Measurements from ENCODE around the gene KRT13. TPM values are rescaled to one million over a fixed set of nuclear protein-coding genes. Genes with fewer than 3 reads are reported as not detected.
A peak's percentile ranks its signal among the peaks of the same experiment; 100 is the strongest.

KRT13 gene
- total and polyA plus RNA-seq, 9 of the 15 experiments (the other 6 are each of a cell fraction or from before 2014, with no cell fraction given) = 0.11 to 1.1 (median 0.24) TPM; not detected in 3

DNA sequence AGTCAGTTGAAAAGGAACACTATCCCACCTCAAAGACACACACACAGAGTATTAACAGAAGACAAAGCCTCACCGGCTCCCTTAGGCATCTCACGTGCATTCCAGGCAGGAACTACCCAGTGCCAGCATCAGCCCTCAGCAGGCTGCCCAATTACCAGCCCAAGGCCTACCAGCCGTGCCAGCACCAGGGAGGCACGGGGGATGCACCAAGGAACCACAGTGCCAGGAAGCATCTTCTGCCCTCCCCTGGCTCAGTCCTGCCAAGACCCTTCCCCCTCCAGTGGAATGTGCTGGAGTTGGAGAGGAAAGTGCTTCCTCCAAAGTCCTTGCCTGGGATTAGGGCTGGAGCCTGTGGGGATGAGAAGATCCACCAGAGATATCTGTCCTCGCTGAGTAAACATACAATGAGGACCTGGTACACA, 33.7 kb upstream of the KRT13 start (continued):
- TF ChIP-seq ZNF133 (CRISPR knock-in tag; IDR thresholded peaks at IDR 0.05) = no peak
- TF ChIP-seq NR2C2 (CRISPR knock-in tag; IDR thresholded peaks at IDR 0.05) = no peak
- no peak for TF ChIP-seq NR2C2 (tag; IDR thresholded peaks at IDR 0.05)
- TF ChIP-seq MAFF (IDR thresholded peaks at IDR 0.05; ENCODE audit: low read length) = no peak
- no peak for TF ChIP-seq MCM7 (IDR thresholded peaks at IDR 0.05)
- TF ChIP-seq ARNT (IDR thresholded peaks at IDR 0.05) = no peak
- TF ChIP-seq RFX5 (IDR thresholded peaks at IDR 0.05; ENCODE audit: low read depth, low read length) = no peak
- TF ChIP-seq CBX5 (IDR thresholded peaks at IDR 0.05; ENCODE audit: borderline replicate concordance, low read depth) = no peak
- TF ChIP-seq, protein P1, sequence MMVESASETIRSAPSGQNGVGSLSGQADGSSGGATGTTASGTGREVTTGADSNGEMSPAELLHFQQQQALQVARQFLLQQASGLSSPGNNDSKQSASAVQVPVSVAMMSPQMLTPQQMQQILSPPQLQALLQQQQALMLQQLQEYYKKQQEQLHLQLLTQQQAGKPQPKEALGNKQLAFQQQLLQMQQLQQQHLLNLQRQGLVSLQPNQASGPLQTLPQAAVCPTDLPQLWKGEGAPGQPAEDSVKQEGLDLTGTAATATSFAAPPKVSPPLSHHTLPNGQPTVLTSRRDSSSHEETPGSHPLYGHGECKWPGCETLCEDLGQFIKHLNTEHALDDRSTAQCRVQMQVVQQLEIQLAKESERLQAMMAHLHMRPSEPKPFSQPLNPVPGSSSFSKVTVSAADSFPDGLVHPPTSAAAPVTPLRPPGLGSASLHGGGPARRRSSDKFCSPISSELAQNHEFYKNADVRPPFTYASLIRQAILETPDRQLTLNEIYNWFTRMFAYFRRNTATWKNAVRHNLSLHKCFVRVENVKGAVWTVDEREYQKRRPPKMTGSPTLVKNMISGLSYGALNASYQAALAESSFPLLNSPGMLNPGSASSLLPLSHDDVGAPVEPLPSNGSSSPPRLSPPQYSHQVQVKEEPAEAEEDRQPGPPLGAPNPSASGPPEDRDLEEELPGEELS (CRISPR knock-in tag; IDR thresholded peaks at IDR 0.05; ENCODE audit: borderline replicate concordance) = no peak

DNA sequence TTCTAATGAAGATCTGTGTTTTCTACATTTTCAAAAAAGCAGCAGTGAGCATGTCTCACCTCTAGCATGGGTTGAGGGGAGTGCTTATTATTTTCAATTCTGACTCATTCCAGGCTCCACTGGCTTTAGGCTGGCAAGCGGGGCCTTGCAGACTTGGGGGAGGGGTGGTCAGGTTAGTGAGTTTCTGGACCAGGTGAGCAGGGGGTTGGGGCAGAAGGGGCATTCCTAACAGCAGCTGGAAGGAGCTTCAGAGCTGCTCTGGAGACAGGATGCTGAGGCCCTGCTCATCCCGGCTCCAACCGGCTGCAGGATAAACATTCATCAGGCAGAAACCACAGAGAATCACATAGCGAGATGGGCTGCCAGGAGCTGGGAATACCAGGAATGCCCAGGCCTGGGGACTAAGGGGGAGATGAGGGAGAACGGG, 33.2 kb upstream of the KRT13 start:
- Histone ChIP-seq H3K27ac (ENCODE audit: extremely low read depth, low read depth, low read length) (no peak overlapping the region), H3K9me3 (replicated peaks; ENCODE audit: control insufficient read depth, insufficient read depth, low read depth, low read length) (no peaks in the 10 kb centered on the region), H3K36me3 (ENCODE audit: control insufficient read depth, insufficient read depth, low read length) (no peaks in the 10 kb centered on the region), H3K4me2 (ENCODE audit: insufficient read depth, low read length) (no peak overlapping the region), H3K79me2 (ENCODE audit: control insufficient read depth, insufficient read depth, low read length) (no peaks in the 10 kb centered on the region), H3K9ac (ENCODE audit: insufficient read depth in 1 of 2, low read depth in 2 of 2, low read length in 2 of 2) (peak overlapping the region in 1 of 2 experiments; percentile 12; a peak in 1 of 4 replicates), H3K27me3 (ENCODE audit: control insufficient read depth in 2 of 2, insufficient read depth in 2 of 2, low read length in 2 of 2) (no peaks in the 10 kb centered on the region), H3K4me3 (no peak overlapping the region), H3K9me1 (ENCODE audit: control insufficient read depth, insufficient read depth, low read length) (no peaks in the 10 kb centered on the region), H2AFZ (ENCODE audit: low read depth, low read length) (no peak overlapping the region), H3K4me1 (replicated peaks in 1 of 2; ENCODE audit: control insufficient read depth in 2 of 2, insufficient read depth in 2 of 2, low read length in 2 of 2) (peaks cover 16 to 19% of the 10 kb centered on the region in 2 experiments), H4K20me1 (replicated peaks; ENCODE audit: control insufficient read depth, insufficient read depth, low read length) (no peaks in the 10 kb centered on the region)
- FAIRE-seq = no peak
- ChIA-PET POLR2A (interaction anchor here (0.6 to 0.7 kb wide), 2 partner anchors 16 to 55 kb away, joined by 3 read pairs; no protein-coding TSS in a partner anchor), CTCF (ENCODE audit: low intra/inter-chr PET ratio) (no interaction called here)
- intact Hi-C loops (cut with micrococcal nuclease) = no loop called here
- WGBS (ENCODE audit: insufficient coverage, low coverage, missing lambda C conversion rate) = 54% methylated on average over 5 of the region's 5 CpGs
- in situ Hi-C loops (cut with MboI) = no loop called here
- no TSS peak for BruUV-seq (replicated peaks)
- DNase-seq (ENCODE audit: extremely low read depth in 1 of 4, low spot score in 3 of 4) = no peak
- ATAC-seq = no peak
- TF ChIP-seq CREB3 (tag; conservative IDR thresholded peaks at IDR 0.05; ENCODE audit: low read depth) (no peak), ZNF253 (CRISPR knock-in tag; conservative IDR thresholded peaks at IDR 0.05) (no peak), NFIC (IDR thresholded peaks at IDR 0.05) (no peak), MCM5 (IDR thresholded peaks at IDR 0.05; ENCODE audit: low read depth) (no peak), SREBF2 (CRISPR knock-in tag; IDR thresholded peaks at IDR 0.05) (no peak), GABPB2 (CRISPR knock-in tag; conservative IDR thresholded peaks at IDR 0.05) (no peak), SRSF7 (optimal IDR thresholded peaks at IDR 0.05; ENCODE audit: low read depth, low read length) (no peak), COPS2 (conservative IDR thresholded peaks at IDR 0.05) (no peak), TCF7 (IDR thresholded peaks at IDR 0.05; ENCODE audit: borderline replicate concordance) (no peak)
- TF ChIP-seq, protein P2, sequence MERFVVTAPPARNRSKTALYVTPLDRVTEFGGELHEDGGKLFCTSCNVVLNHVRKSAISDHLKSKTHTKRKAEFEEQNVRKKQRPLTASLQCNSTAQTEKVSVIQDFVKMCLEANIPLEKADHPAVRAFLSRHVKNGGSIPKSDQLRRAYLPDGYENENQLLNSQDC (CRISPR knock-in tag; IDR thresholded peaks at IDR 0.05) = no peak
- TF ChIP-seq, protein P3, sequence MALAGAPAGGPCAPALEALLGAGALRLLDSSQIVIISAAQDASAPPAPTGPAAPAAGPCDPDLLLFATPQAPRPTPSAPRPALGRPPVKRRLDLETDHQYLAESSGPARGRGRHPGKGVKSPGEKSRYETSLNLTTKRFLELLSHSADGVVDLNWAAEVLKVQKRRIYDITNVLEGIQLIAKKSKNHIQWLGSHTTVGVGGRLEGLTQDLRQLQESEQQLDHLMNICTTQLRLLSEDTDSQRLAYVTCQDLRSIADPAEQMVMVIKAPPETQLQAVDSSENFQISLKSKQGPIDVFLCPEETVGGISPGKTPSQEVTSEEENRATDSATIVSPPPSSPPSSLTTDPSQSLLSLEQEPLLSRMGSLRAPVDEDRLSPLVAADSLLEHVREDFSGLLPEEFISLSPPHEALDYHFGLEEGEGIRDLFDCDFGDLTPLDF (CRISPR knock-in tag; IDR thresholded peaks at IDR 0.05) = no peak
